ENCODE results near the gene PRKCE. TPM values are rescaled to one million over a fixed set of nuclear protein-coding genes. Genes with fewer than 3 reads are reported as not detected.

The PRKCE gene
- total RNA-seq, 2 experiments from 2014 or later = 24.9 to 26.2 TPM

DNA sequence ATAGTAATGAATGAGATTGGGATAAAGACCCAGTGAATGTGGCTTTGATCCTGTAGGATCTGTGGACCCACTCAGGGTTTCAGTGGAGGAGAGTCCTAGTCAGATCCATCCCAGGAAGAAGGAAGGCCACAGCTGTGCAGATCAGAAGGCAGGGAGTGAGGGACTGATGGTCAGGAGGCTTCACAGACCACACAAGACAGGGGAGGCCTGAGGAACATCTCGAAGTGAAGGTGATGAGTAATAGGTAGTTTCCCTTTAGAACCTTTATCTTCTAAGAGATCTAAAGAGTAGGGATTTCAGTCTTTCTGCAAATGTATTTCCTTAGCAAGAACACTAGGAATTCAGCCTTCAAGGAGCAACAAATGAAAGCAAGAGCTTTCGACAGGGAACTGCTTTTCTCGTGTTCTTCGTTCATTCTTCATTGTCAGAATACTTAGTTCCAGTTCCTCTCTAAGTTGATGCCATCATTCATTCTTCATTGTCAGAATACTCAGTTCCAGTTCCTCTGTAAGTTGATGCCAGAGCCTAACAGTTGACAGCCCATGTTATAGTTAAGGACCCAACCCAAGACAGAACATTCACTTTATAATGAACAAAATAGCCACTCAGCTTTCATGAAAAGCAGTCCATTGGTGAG lies 495.5 kb downstream of the PRKCE start:
- ATAC-seq (ENCODE audit: poor library complexity) = no peak
- intact Hi-C loops (cut with DNase I, micrococcal nuclease) = no loop called here
- POLR2A ChIA-PET = no interaction called here
- Histone ChIP-seq H3K27ac (ENCODE audit: low read depth in 1 of 2, low read length in 2 of 2) (no peak overlapping the region), H3K9me3 (ENCODE audit: control insufficient read depth in 1 of 2, insufficient read depth in 1 of 2, low read length in 2 of 2) (no peaks in the 10 kb centered on the region), H3K4me3 (ENCODE audit: low read length) (no peak overlapping the region), H3K27me3 (ENCODE audit: control insufficient read depth in 1 of 2, insufficient read depth in 2 of 2, low read length in 2 of 2) (no peaks in the 10 kb centered on the region), H3K4me1 (ENCODE audit: insufficient read depth, low read length) (no peaks in the 10 kb centered on the region), H3K36me3 (ENCODE audit: insufficient read depth, low read length) (peaks cover 2% of the 10 kb centered on the region)
- Mint-ChIP-seq H3K36me3 (ENCODE audit: low read depth) (peaks cover 12% of the 10 kb centered on the region), H3K4me1 (ENCODE audit: low read depth) (no peaks in the 10 kb centered on the region), H3K9me3 (no peaks in the 10 kb centered on the region), H3K4me3 (no peak overlapping the region), H3K27ac (no peak overlapping the region), H3K27me3 (no peaks in the 10 kb centered on the region)
- no peak for DNase-seq
- CTCF ChIA-PET = no interaction called here
- TF ChIP-seq CTCF (IDR thresholded peaks at IDR 0.05) = no peak

- no peaks in the 10 kb centered on the region for H3K27me3 Mint-ChIP-seq
- DNase-seq (no peak), ATAC-seq (ENCODE audit: poor library complexity) (no peak)
- Histone ChIP-seq H3K9me3 (ENCODE audit: control insufficient read depth in 1 of 2, insufficient read depth in 1 of 2, low read length in 2 of 2) (no peaks in the 10 kb centered on the region), H3K27me3 (ENCODE audit: control insufficient read depth in 1 of 2, insufficient read depth in 2 of 2, low read length in 2 of 2) (no peaks in the 10 kb centered on the region), H3K4me3 (ENCODE audit: low read length) (no peak overlapping the region), H3K27ac (ENCODE audit: low read depth in 1 of 2, low read length in 2 of 2) (no peak overlapping the region), H3K36me3 (ENCODE audit: insufficient read depth, low read length) (peaks cover 2% of the 10 kb centered on the region), H3K4me1 (ENCODE audit: insufficient read depth, low read length) (no peaks in the 10 kb centered on the region)
- ChIA-PET CTCF (no interaction called here), POLR2A (no interaction called here)
- no peaks in the 10 kb centered on the region for H3K4me1 Mint-ChIP-seq (ENCODE audit: low read depth)
- TF ChIP-seq CTCF (IDR thresholded peaks at IDR 0.05) = no peak
- peaks cover 13% of the 10 kb centered on the region for H3K36me3 Mint-ChIP-seq (ENCODE audit: low read depth)
- no peak overlapping the region for H3K4me3 Mint-ChIP-seq
- intact Hi-C loops (cut with DNase I, micrococcal nuclease) = no loop called here
- no peaks in the 10 kb centered on the region for H3K9me3 Mint-ChIP-seq
- no peak overlapping the region for H3K27ac Mint-ChIP-seq
Observed at GRCh38 chr2:46147626-46148368, 496.3 kb downstream of the PRKCE start.

GRCh38 chr2:46148369-46148736 lies 496.9 kb downstream of the PRKCE start:
- Mint-ChIP-seq H3K36me3 (ENCODE audit: low read depth) (peaks cover 19% of the 10 kb centered on the region), H3K4me1 (ENCODE audit: low read depth) (no peaks in the 10 kb centered on the region), H3K9me3 (no peaks in the 10 kb centered on the region), H3K27me3 (no peaks in the 10 kb centered on the region), H3K27ac (no peak overlapping the region), H3K4me3 (no peak overlapping the region)
- CTCF ChIA-PET = no interaction called here
- POLR2A ChIA-PET = no interaction called here
- no peak overlapping the region for H3K4me3 ChIP-seq (ENCODE audit: low read length)
- no peaks in the 10 kb centered on the region for H3K9me3 ChIP-seq (ENCODE audit: control insufficient read depth in 1 of 2, insufficient read depth in 1 of 2, low read length in 2 of 2)
- TF ChIP-seq CTCF (IDR thresholded peaks at IDR 0.05) = no peak
- ATAC-seq (ENCODE audit: poor library complexity) (no peak), DNase-seq (no peak)
- no peak overlapping the region for H3K27ac ChIP-seq (ENCODE audit: low read depth in 1 of 2, low read length in 2 of 2)
- peaks cover 2% of the 10 kb centered on the region for H3K36me3 ChIP-seq (ENCODE audit: insufficient read depth, low read length)
- intact Hi-C loops (cut with DNase I, micrococcal nuclease) = no loop called here
- no peaks in the 10 kb centered on the region for H3K27me3 ChIP-seq (ENCODE audit: control insufficient read depth in 1 of 2, insufficient read depth in 2 of 2, low read length in 2 of 2)
- H3K4me1 ChIP-seq (ENCODE audit: insufficient read depth, low read length) = no peaks in the 10 kb centered on the region
